WTC11 (cell line): ENCODE measurements around the gene SRPX. TPM values are rescaled to one million over a fixed set of nuclear protein-coding genes. Genes with fewer than 3 reads are reported as not detected.

ENCODE experiments used
- ATAC-seq: fragments of 200-7000 bp; cut with Tn5 transposase; 2 replicates; pipeline ENCODE4 v1.10.0; 2021; ENCODE audit warnings: mild to moderate bottlenecking, moderate library complexity
- CTCF ChIA-PET: fragments of 300-600 bp; sonication (Branson Sonifier 250); formaldehyde crosslinking; loops from one replicate; lab custom pipeline; 2021; ENCODE audit warnings: antibody characterized with exemption; lab: Charles Lee
- POLR2A ChIA-PET: fragments of 350-600 bp; sonication (Branson Sonifier 250); formaldehyde crosslinking; loops from one replicate; lab custom pipeline; 2021; ENCODE audit warnings: antibody characterized with exemption; lab: Charles Lee
- DNase-seq: peaks from one replicate; pipeline ENCODE4 v3.0.0; 2021; ENCODE audit warnings: low spot score
- H3K27ac Mint-ChIP-seq: 2 replicates; pipeline ENCODE4 v1.8.0; 2021; ENCODE audit warnings: mixed read lengths
- H3K27me3 Mint-ChIP-seq: 2 replicates; pipeline ENCODE4 v1.8.0; 2021; ENCODE audit warnings: low read depth, mild to moderate bottlenecking, moderate library complexity, mixed read lengths
- H3K36me3 Mint-ChIP-seq: 2 replicates; pipeline ENCODE4 v1.8.0; 2021; ENCODE audit warnings: mixed read lengths
- H3K4me1 Mint-ChIP-seq: 2 replicates; pipeline ENCODE4 v1.8.0; 2022; ENCODE audit warnings: mixed read lengths
- H3K4me3 Mint-ChIP-seq: 2 replicates; pipeline ENCODE4 v1.8.0; 2021; ENCODE audit warnings: mild to moderate bottlenecking, moderate library complexity, mixed read lengths
- H3K9me3 Mint-ChIP-seq: 2 replicates; pipeline ENCODE4 v1.8.0; 2021; ENCODE audit warnings: mixed read lengths
- E2F5 ChIP-seq: sonication (generic); formaldehyde crosslinking; IDR thresholded peaks from 2 replicates; pipeline ENCODE4 v1.8.1; 2022; ENCODE audit warnings: mild to moderate bottlenecking, moderate library complexity, missing genetic modification reagents
- FOXP4 ChIP-seq: sonication (generic); formaldehyde crosslinking; IDR thresholded peaks from 2 replicates; pipeline ENCODE4 v1.8.0; 2022; ENCODE audit warnings: mild to moderate bottlenecking, missing genetic modification reagents
- GTF2I ChIP-seq: fragments of 250-450 bp; sonication (Bioruptor Pico); conservative IDR thresholded peaks from 2 replicates; pipeline ENCODE4 v1.4.0; 2021; ENCODE audit warnings: mild to moderate bottlenecking
- IRF1 ChIP-seq: sonication (generic); formaldehyde crosslinking; IDR thresholded peaks from 2 replicates; pipeline ENCODE4 v1.8.0; 2023; ENCODE audit warnings: missing genetic modification reagents
- JUN ChIP-seq: sonication (generic); formaldehyde crosslinking; IDR thresholded peaks from 2 replicates; pipeline ENCODE4 v1.8.0; 2023; ENCODE audit warnings: mild to moderate bottlenecking, missing genetic modification reagents
- PRDM15 ChIP-seq: sonication (generic); formaldehyde crosslinking; IDR thresholded peaks from 2 replicates; pipeline ENCODE4 v1.8.0; 2022; ENCODE audit warnings: missing genetic modification reagents
- RELA ChIP-seq: sonication (generic); formaldehyde crosslinking; IDR thresholded peaks from 2 replicates; pipeline ENCODE4 v1.8.1; 2022; ENCODE audit warnings: missing genetic modification reagents, mild to moderate bottlenecking, borderline replicate concordance
- RORB ChIP-seq: fragments of 250-450 bp; sonication (Bioruptor Pico); IDR thresholded peaks from 2 replicates; pipeline ENCODE4 v1.9.0; 2021; ENCODE audit warnings: mild to moderate bottlenecking
- SMAD3 ChIP-seq: sonication (generic); formaldehyde crosslinking; IDR thresholded peaks from 2 replicates; pipeline ENCODE4 v1.8.0; 2022; ENCODE audit warnings: missing genetic modification reagents, mild to moderate bottlenecking, borderline replicate concordance
- STAT6 ChIP-seq: sonication (generic); formaldehyde crosslinking; conservative IDR thresholded peaks from 2 replicates; pipeline ENCODE4 v1.8.1; 2023; ENCODE audit warnings: mild to moderate bottlenecking, low read depth, missing genetic modification reagents, moderate library complexity
- TCF7 ChIP-seq: sonication (generic); formaldehyde crosslinking; IDR thresholded peaks from 2 replicates; pipeline ENCODE4 v1.8.0; 2022; ENCODE audit warnings: mild to moderate bottlenecking, low read depth, missing genetic modification reagents, moderate library complexity
- TP53 ChIP-seq: sonication (generic); formaldehyde crosslinking; IDR thresholded peaks from 2 replicates; pipeline ENCODE4 v1.8.1; 2023; ENCODE audit warnings: mild to moderate bottlenecking, missing genetic modification reagents
- ZNF121 ChIP-seq: sonication (generic); formaldehyde crosslinking; IDR thresholded peaks from 2 replicates; pipeline ENCODE4 v1.8.0; 2023; ENCODE audit warnings: missing genetic modification reagents
- ZNF138 ChIP-seq: sonication (generic); formaldehyde crosslinking; conservative IDR thresholded peaks from 2 replicates; pipeline ENCODE4 v1.8.1; 2022; ENCODE audit warnings: mild to moderate bottlenecking, moderate library complexity, missing genetic modification reagents
- ZNF232 ChIP-seq: sonication (generic); formaldehyde crosslinking; IDR thresholded peaks from 2 replicates; pipeline ENCODE4 v1.8.0; 2022; ENCODE audit warnings: mild to moderate bottlenecking, missing genetic modification reagents
- ZNF396 ChIP-seq: fragments of 250-450 bp; sonication (Bioruptor Pico); IDR thresholded peaks from 2 replicates; pipeline ENCODE4 v1.8.0; 2021; ENCODE audit warnings: mild to moderate bottlenecking, moderate library complexity, borderline replicate concordance
- ZNF423 ChIP-seq: fragments of 250-450 bp; sonication (Bioruptor Pico); IDR thresholded peaks from 2 replicates; pipeline ENCODE4 v2.1.2; 2022; ENCODE audit warnings: mild to moderate bottlenecking, moderate library complexity
- ZNF425 ChIP-seq: fragments of 250-450 bp; sonication (Bioruptor Pico); conservative IDR thresholded peaks from 2 replicates; pipeline ENCODE4 v1.9.0; 2021; ENCODE audit warnings: mild to moderate bottlenecking
- ZNF512 ChIP-seq: sonication (generic); formaldehyde crosslinking; IDR thresholded peaks from 2 replicates; pipeline ENCODE4 v1.8.1; 2022; ENCODE audit warnings: missing genetic modification reagents, borderline replicate concordance
- ZNF671 ChIP-seq: fragments of 250-450 bp; sonication (Bioruptor Pico); IDR thresholded peaks from 2 replicates; pipeline ENCODE4 v1.8.0; 2021; ENCODE audit warnings: mild to moderate bottlenecking
- total RNA-seq: library from RNA; stranded (reverse); gene quantifications from 3 replicates; pipeline ENCODE4 v1.2.3, GENCODE V29; 2021
- TF ChIP-seq, protein P1 (sequence below): sonication (generic); formaldehyde crosslinking; IDR thresholded peaks from 2 replicates; pipeline ENCODE4 v1.8.0; 2022; ENCODE audit warnings: mild to moderate bottlenecking, missing genetic modification reagents
- TF ChIP-seq, protein P2 (sequence below): sonication (generic); formaldehyde crosslinking; IDR thresholded peaks from 2 replicates; pipeline ENCODE4 v1.8.1; 2022; ENCODE audit warnings: low read depth, missing genetic modification reagents, borderline replicate concordance

The SRPX gene
- total RNA-seq, 1 experiment from 2014 or later, result 7.7 TPM

DNA sequence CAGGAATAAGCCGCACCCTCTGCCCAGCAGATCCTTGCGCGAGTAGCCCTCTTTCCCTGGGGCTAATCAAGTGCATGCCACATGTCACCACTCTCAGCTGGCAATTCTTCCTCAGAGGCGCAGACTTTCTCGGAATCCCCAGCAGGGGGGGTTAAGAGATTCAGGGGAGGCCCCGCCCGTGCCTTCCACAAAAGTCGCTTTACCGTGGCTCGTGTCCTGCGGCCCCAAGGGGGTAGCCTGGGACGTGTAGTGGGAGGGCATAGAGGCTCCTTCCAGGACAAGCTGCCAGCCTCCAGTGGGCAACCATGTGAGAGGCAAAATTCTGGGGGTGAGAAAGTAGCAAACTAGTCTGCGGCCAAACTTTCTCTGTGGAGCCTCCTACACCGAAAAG, 652 bp downstream of the SRPX start (continued):
- TF ChIP-seq, protein P1, sequence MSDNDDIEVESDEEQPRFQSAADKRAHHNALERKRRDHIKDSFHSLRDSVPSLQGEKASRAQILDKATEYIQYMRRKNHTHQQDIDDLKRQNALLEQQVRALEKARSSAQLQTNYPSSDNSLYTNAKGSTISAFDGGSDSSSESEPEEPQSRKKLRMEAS (CRISPR knock-in tag), result no peak
- TF ChIP-seq PRDM15 (CRISPR knock-in tag) (no peak), TP53 (CRISPR knock-in tag) (no peak), ZNF232 (CRISPR knock-in tag) (no peak), ZNF512 (CRISPR knock-in tag) (no peak), ZNF138 (CRISPR knock-in tag) (no peak), ZNF425 (CRISPR knock-in tag) (no peak), FOXP4 (CRISPR knock-in tag) (no peak), JUN (CRISPR knock-in tag) (no peak), ZNF396 (CRISPR knock-in tag) (no peak), IRF1 (no peak), GTF2I (CRISPR knock-in tag) (no peak)

- Mint-ChIP-seq H3K27me3 (peaks cover 32% of the 10 kb centered on the region), H3K9me3 (no peaks in the 10 kb centered on the region), H3K4me3 (no peak overlapping the region), H3K4me1 (peaks cover 12% of the 10 kb centered on the region), H3K36me3 (no peaks in the 10 kb centered on the region), H3K27ac (no peak overlapping the region)
- ATAC-seq (no peak), DNase-seq (no peak)
- ChIA-PET POLR2A (interaction anchor here (1.0 kb wide), 1 partner anchor 1470 kb away, joined by 3 read pairs; no protein-coding TSS in a partner anchor), CTCF (no interaction called here)
- TF ChIP-seq E2F5 (no peak), ZNF423 (CRISPR knock-in tag) (no peak), SMAD3 (no peak), ZNF121 (CRISPR knock-in tag) (no peak), ZNF671 (CRISPR knock-in tag) (no peak), TCF7 (CRISPR knock-in tag) (no peak), STAT6 (CRISPR knock-in tag) (no peak), RELA (CRISPR knock-in tag) (no peak), RORB (CRISPR knock-in tag) (no peak)
- TF ChIP-seq, protein P2, sequence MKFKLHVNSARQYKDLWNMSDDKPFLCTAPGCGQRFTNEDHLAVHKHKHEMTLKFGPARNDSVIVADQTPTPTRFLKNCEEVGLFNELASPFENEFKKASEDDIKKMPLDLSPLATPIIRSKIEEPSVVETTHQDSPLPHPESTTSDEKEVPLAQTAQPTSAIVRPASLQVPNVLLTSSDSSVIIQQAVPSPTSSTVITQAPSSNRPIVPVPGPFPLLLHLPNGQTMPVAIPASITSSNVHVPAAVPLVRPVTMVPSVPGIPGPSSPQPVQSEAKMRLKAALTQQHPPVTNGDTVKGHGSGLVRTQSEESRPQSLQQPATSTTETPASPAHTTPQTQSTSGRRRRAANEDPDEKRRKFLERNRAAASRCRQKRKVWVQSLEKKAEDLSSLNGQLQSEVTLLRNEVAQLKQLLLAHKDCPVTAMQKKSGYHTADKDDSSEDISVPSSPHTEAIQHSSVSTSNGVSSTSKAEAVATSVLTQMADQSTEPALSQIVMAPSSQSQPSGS, result no peak
Measured at GRCh38 chrX:38216642-38217041, 4.0 kb downstream of the SRPX start.
